SKM-1 treated with dmso at 0.1 percent for 144 hours (cell line): ENCODE measurements around the gene METTL22.
"Not testable (repeated sequence)": the region's sequence is repeated elsewhere in the genome, so short reads cannot be mapped to it uniquely, and the experiment has no call there.

Source experiments
- DNase-seq: peaks from one replicate; lab custom pipeline; 2025; ENCODE audit not compliant: unreplicated experiment; lab: John Stamatoyannopoulos, UW

The METTL22 gene

DNA sequence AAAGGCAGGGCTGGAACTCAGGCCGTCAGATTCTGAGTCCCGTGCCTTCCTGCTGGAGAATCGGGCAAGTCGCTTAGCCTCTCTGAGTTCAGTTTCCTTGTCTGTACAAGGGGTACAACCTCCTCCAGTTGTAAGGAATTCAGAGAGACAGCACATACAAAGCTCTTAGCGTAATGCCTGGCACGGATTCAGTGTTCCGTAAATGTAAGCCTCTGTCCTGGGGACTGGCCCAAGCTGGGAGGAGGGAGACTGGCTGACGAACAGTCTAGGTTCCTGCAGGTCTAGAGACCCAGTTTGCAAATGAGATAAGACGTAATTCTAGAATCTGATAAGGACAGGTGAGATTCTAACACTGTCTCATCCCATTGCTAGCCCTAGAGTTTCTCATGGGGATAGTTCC, 9.9 kb downstream of the METTL22 start:
- no peak for DNase-seq

DNA sequence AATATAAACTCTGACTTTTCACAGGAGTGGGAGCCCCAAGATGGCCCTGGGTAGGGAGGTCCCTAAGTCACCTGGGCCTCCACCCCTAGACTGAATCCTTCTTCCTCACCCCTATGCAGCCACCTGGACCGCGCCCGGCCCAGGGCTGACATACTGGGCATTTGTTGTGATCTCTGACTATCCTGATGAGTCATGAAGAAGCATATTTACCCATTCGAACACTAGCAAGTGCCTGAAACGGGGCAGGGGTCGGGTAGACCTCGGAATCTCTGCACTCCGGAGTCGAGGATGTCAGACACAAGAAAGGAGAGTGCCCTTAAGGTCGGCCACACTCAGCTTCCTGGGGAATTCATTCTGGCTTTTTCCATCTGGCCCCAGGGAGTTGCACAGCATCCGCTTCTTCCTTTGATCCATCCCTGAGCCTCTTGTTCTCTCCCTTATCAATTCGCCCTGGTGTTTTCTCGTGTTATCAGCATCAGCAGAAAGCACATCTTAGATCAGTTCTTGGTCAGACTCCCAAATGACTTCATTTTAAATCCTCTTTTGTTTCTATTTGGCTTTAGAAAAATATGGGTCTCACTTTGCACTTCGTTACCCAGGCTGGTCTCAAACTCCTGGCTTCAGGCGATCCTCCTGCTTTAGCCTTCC, 10.4 kb downstream of the METTL22 start:
- DNase-seq = no peak

DNA sequence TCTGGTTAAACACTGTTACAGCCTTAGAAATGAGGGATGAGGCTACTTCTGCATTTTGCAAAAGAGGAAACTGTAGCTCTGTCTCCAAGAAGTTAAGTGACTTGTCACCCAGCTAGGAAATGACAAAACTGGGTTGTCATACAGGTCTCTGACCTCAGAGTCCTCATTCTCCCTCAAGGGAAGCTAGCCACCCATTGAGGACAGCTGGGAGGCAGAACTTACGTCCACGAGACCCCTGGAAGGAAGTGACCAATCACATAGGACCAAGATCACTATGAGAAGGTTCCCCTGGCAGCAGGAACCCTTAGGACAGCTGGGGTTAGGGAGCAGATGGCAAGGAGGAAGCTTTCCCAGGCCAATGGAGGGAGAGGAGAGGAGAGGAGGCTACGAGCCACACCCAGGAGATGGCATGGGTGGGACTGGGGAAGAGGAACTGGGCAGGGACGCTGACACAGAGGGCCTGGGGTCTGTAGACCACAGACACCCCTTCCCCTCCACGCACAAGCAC, 11.2 kb downstream of the METTL22 start:
- DNase-seq = peak; percentile 95

DNA sequence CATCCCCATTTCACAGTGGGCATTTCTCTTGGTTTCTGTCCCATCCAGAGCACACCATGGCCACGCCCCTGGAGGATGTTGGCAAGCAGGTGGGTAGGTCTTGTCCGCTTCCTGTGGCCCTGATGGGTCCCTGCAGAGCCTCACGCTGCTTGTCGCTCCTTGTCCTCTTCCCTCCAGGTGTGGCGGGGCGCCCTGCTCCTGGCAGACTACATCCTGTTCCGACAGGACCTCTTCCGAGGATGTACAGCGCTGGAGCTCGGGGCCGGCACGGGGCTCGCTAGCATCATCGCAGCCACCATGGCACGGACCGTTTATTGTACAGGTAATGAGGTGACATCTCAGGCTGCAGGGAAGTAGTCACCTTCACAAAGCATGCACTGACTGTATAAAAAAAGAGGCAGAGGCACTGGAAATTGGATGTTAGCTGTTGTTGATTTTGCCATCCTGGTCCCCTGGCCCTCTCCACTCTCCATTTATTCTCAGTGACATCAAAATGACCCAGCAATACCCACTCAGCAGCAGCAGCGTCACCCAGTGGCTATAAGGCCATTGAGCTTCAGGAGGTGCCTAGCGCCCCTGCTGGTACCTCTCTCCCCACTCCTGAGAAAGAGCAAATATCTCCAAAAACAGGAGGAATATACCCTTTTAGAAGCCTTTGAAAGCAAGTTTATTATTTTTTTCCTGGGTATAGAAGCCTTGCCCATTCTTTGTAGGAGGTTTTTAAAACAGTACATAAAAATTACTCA, 13.7 kb downstream of the METTL22 start:
- DNase-seq = no peak

DNA sequence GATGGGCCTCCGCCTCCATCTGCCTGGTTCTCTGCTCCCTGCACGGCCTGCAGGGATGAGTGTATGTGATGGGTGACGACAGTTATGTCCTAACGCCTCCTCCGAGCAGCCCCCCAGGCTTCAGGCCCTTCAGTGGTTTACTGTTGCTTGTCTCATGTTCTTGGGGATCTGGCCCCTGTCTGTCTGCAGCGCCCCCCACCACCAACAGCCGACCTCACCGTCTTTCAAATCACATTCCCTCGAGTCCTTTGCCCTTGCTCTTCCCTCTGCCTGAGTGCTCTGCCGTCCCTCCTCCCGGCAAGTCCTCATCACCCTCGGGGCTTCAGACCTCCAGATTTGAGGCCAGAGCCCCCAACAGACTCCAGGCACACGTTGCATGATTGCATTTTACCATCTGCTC, 18.2 kb downstream of the METTL22 start:
- DNase-seq = no peak

DNA sequence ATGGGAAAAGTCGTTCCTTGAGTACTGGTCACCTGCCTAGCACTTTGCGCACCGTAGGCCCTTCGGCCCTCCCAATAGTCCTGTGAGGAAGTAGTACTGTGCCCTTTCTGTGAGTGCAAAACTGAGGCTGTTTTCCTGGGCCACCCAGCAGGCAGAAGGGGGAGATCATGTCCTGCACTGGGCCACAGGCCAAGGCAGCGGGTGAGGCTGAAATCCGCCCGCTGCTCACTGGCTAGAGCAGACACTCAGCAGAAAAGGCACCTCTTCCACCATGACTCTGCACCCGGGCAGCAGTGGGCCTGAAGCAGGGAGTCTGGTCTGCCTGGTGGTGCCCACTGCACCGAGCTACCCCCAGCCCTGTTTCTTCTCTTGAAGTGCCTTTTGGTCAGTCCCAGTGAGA, 20.2 kb downstream of the METTL22 start:
- DNase-seq = no peak

DNA sequence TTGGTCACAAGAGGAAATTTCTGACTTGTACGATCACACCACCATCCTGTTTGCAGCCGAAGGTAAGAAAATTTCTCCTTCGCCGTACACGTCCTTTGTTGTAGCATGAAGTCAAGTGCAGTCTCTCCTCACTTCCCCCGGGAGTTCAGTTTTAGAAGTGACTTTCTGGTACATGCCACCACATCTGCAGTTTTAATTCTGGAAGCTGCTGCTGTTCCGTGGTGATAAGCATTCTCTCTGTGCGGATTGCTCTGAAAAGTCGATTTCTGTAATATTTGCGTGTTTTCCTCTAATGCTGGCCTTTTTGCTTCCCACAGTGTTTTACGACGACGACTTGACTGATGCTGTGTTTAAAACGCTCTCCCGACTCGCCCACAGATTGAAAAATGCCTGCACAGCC, 20.6 kb downstream of the METTL22 start:
- no peak for DNase-seq

DNA sequence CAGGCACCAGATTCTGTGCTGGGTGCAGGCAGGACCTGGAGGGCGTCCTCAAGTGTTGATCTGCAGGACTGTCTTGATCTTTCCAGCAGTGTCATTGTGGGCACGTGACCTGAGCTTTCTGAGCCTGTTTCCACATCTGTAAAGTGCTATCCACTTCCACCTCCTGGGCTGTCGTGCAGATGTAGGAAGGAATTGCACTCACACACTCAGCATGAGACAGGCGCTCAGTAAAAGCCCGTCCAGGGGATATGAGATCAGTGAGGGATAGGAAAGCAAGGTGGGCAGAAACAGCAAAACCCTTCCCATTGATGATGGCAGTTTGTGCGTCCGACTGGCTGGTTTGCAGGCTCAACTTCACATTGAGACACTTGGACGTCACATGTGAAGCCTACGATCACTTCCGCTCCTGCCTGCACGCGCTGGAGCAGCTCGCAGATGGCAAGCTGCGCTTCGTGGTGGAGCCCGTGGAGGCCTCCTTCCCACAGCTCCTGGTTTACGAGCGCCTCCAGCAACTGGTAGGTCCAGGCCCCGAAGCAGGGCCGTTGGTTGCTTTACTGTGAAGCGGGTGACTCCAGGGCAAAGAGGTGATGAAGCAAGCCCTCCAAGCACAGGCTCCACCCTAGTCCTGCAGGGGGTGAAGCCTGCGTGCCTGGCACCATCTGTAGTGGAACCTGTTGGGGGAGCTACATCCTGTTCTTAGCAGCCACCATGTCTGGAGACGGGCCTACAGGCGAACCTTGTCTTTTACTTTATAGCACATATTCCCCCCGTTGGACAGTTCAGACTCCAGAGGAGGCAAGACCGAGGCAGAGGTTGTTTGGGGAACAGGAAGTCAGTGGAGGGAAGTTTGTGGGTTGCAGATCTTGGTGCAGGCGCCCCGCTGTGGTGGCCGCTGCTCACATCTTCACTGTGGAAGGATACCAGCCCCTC, 23.0 kb downstream of the METTL22 start:
- peak; percentile 85 for DNase-seq

DNA sequence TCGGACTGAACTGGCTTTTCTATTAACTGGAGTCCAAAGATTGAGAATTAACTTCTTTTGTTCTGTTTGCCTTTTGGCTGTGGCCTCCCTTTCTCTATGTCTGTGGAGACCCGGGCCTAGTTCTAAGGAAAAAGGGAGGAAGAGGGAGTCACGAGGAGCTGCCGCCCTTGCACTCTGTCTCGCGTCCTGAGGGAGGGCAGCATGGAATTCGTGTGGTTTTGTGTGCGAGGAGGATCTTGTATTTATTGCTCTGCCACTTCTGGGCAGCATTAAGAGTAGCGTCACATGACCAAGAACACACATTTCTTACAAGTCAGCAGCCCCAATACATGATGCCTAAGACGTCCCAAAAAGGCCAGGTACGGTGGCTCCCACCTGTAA, 23.6 kb downstream of the METTL22 start:
- no peak for DNase-seq

DNA sequence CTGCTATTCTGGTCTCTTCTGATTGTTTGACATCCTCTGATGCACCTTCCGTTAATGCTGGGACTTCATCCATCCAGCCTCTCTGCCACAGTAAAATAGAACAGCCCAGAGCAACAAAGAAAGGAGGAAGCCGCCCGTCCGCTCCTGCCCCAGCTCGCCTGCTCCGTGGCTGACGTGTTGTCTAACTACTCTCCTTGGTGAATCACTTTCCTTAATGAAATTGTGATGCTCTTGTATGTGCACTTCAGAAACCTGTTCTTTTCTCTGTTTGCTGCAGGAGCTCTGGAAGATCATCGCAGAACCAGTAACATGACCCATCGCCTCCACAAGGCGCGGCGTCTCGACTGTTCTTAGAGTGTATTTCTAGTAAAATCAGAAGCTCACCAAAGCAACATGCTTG, 24.3 kb downstream of the METTL22 start:
- DNase-seq = no peak

DNA sequence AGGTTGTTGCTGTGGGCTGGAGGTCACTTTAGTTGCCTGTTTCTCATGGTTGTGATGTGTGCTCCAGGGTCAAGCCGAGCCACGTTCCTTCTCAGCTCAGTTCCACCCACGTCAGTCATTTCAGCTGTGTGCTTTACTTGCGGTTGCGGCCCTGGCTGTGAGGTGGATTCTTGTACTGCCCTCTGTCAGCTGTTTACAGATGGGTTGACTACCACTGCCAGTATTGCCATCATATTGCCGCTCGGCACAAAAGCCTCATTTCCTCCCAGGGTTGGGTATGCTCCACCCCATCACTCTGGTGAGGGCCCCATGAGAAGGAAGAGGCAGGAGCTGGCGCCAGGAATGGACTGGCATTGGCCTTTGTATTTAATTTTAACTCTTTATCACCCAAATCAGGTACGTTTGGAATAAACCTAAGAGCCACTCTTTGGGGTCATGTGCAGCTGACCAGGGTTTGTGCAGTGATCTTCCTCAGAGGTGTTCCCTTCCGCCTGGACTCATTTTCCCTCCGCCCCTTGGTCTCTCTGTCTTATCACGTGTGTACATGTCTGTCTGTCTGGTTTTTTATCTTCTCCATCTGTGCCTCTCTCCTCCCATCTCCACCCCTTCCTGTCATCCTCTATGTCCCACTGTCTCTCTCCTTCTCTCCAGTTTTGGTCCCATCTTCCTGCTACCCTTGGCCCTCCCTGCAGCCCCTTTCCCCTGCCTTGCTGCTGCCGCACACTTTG, 25.0 kb downstream of the METTL22 start:
- no peak for DNase-seq

DNA sequence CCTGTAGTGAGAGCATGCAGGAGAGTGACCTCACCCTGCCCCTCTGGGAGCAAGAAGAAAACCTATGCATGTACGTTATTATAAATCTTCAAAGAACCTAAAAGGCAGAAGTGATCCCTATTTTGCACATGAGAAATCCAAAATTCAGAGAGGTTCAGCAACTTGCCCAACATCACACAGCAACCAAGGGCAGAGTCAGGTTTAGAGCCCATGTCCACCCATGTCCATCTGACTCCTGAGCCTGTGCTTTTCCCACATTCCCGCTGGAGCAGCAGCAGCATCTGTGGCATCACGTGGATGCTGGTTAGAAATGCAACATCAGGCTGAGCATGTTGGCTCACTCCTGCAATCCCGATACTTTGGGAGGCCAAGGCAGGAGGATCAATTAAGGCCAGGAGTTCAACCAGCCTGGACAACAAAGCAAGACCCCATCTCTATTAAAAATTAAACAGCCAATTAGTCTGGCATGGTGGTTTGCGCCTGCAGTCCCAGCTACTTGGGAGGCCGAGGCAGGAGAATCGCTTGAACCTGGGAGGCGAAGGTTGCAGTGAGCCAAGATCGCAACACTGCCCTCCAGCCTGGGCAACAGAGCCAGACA, 26.3 kb downstream of the METTL22 start:
- DNase-seq = no peak

DNA sequence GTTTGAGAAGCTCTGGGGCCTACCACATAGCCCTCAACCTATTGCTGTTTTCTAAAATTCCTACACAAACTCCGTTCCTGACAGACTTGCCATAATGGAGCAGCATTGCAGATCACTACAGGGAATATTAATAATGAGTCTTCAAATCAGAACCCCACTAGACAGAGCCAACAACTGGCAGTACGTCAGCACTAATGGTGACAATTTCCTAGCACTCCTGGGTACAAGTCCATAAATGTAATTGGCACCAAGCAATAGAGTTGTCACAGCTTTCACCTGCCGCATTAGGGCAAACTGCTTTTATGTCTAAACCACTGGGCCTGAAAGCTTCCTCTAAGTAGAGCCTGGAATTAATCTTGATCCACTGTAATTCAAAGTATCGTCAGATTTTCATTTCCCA, 27.4 kb downstream of the METTL22 start:
- no peak for DNase-seq

DNA sequence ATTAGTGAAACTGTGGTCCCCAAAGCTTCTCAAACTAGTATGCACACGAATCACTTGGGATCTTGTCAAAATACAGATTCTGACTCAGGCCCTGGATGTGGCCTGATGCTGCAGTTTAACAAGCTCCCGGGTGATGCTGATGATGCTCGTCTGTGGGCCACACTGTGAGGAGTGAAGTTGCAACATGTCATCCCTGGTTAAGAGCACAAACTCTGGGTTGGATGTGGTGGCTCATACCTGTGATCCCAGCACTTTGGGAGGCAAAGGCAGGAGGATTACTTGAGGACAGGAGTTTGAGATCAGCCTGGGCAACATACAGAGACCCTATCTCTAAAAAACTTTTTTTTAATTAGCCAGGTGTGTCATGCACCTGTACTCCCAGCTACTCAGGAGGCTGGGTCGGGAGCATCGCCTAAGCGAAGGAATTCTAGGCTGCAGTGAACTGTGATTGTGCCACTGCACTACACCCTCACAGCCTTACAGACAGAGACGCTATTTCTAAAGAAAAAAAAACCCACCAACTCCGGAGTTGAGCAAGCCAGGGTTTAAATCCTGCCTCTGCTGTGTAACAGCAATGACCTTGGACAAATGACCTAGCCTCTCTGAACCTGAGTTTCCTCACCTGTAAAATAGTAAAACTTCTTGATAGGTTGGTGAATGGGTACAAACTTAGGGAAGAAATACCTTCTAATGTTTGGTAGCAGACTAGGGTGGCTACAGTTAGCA, 28.5 kb downstream of the METTL22 start:
- no peak for DNase-seq

DNA sequence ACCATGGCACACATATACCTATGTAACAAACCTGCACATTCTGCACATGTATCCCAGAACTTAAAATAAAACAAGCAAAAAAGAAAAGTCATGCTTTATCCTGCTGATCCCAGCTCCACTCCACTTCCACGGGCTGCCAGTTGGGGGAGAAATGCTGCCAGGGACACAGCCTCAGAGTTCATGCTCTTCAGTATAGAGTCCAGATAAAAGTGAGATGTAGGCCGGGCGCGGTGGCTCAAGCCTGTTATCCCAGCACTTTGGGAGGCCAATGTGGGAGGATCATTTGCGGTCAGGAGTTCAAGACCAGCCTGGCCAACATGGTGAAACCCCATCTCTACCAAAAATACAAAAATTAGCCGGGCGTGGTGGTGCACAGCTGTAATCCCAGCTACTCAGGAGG, 30.5 kb downstream of the METTL22 start:
- DNase-seq = not testable (repeated sequence)

DNA sequence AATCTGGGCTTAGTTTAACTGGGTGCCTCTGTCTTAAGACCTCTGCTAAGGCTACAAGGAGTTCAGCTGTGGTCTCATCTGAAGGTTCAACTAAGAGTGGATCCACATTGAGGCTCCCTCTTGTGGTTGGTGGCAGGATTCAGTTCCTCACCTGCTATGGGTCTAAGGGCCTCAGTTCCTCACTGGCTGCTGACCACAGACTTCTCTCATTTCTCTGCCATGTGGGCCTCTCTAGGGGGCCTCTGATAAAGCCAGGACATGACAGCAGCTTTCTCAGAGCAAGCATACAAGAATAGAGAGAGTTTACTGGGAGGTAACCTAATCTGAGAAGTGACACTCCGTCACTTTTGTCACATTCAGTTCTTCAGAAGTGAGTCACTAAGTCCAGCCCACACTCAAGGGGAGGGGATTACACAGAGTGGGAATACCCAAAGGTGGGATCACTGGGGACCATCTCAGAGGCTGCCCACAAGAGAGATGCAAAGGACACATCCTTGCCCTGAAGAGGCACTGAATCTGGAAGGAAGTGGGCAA, 33.8 kb downstream of the METTL22 start:
- DNase-seq = peak; percentile 69

DNA sequence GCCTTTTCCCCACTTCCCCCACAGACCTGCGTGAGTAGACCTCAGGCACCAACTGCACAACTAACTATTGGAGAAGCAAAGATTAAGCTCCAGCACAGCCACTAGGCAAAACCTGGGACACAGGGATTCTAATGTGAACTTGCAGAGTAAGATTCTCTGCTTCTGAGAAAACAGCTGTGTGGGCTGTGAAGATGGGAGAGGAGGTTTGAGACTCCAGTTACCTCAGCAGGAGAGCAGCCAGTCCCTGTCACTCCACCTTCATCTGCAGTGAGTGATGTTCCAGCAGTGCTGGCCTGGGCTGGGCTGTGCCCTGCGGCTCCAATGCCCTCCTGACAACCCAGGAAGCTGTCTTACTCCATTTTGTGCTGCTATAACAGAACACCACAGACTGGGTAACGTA, 34.9 kb downstream of the METTL22 start:
- no peak for DNase-seq

DNA sequence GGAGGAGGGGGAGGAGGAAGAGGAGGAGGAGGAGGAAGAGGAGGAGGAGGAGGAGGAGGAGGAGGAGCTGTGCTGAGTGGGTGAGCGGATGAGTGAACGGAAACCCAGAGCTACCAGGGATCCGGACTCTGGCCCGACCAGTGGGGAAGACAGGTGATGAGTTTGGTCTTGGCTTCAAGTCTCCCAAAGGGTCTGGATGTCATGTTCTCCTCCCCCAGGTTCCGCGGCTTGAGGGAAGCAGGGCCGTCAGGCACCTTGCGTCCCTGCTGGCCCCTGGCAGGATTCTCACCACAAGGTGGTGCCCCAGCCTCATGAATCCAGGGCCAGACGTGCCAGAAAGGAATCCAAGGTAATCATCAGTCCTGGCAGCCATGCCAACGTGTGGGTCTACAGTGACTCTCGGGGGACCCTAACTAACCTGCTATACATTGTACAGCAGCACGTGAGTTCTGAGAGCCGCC, 39.4 kb downstream of the METTL22 start:
- DNase-seq = peak; percentile 5

DNA sequence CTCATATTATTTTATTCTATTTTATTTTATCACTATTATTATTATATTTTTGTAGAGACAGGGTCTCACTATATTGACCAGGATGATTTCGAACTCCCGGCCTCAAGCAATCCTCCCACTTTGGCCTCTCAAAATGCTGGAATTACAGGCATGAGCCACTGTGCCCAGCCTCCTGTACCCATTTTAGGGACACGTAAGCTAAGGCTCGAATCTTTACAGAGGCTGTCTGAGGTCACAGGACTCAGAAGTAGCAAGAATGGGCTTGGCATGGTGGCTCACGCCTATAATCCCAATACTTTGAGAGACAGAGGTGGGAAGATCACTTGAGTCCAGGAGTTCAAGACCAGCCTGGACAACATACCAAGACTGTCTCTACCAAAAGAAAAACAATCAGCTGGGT, 40.2 kb downstream of the METTL22 start:
- DNase-seq = no peak
